HG03378 (cell line): ENCODE results near the gene CTDP1.
"Not testable (repeated sequence)": the region's sequence is repeated elsewhere in the genome, so short reads cannot be mapped to it uniquely, and the experiment has no call there.

Experiments used
- ATAC-seq: cut with Tn5 transposase; IDR thresholded peaks from one replicate; pipeline ENCODE4 v1.9.1; 2021; ENCODE audit warnings: mild to moderate bottlenecking, moderate library complexity; ENCODE audit not compliant: unreplicated experiment

CTDP1 gene

DNA sequence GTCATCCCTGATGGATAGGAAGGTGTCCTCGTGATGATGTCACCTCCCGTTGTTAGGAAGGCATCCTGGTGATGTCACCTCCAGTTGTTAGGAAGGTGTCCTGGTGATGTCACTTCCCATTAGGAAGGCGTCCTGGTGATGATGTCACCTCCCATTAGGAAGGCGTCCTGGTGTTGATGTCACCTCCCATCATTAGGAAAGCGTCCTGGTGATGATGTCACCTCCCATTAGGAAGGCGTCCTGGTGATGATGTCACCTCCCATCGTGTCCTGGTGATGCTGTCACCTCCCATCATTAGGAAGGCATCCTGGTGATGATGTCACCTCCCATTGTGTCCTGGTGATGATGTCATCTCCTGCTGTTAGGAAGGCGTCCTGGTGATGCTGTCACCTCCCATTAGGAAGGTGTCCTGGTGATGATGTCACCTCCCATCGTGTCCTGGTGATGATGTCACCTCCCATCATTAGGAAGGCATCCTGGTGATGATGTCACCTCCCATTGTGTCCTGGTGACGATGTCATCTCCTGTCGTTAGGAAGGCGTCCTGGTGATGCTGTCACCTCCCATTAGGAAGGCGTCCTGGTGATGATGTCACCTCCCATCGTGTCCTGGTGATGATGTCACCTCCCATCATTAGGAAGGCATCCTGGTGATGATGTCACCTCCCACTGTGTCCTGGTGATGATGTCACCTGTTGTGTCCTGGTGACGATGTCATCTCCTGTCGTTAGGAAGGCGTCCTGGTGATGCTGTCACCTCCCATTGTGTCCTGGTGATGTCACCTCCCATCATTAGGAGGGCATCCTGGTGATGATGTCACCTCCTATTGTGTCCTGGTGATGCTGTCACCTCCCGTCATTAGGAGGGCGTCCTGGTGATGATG lies 40.1 kb downstream of the CTDP1 start:
- not testable (repeated sequence) for ATAC-seq

DNA sequence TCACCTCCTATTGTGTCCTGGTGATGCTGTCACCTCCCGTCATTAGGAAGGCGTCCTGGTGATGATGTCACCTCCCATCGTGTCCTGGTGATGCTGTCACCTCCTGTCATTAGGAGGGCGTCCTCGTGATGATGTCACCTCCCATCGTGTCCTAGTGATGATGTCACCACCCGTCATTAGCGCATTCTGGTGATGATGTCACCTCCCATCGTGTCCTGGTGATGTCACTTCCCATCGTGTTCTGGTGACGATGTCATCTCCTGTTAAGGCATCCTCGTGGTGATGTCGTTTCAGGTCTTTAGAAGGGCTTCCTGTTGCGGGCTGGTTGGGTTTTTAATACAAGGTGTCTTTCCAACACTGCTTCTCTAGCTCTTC lies 40.7 kb downstream of the CTDP1 start:
- no peak for ATAC-seq

DNA sequence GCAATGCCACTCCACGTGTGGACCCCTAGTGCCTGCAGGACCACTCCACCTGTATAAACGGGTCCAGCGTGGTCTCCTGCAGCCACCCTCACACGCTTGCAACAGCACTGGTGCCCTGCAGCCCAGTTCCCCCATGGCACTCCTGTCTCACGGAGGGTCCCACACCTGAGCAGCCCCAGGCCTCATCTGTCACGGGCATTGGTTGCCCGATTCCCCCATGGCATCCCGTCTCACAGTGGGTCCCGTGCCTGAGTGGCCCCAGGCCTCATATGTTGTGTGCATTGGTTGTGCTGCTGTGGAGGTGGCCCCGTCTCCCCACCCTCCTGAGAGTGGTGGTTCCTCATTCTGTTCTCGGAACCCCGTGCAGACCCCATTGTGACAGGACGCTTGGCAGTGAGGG lies 43.4 kb downstream of the CTDP1 start:
- no peak for ATAC-seq

DNA sequence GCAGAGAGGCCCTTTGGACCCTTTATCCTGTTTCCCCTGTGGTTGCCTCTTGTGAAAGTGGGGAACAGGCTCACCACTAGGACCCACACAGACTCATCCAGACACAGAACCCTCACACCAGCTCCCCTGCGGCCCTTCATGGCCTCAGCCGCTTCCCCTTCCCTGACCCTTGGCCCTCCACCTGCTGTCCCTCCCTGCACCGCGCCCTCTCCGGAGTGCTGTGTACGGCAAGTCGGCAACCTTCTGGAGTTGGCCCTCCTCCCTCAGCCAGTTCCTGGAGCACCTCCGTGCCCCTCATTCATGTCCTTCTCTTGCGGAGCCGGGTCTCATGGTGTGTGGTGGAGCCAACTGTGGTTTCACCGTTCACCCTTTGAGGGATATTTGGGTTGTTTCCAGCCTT lies 44.0 kb downstream of the CTDP1 start:
- no peak for ATAC-seq

DNA sequence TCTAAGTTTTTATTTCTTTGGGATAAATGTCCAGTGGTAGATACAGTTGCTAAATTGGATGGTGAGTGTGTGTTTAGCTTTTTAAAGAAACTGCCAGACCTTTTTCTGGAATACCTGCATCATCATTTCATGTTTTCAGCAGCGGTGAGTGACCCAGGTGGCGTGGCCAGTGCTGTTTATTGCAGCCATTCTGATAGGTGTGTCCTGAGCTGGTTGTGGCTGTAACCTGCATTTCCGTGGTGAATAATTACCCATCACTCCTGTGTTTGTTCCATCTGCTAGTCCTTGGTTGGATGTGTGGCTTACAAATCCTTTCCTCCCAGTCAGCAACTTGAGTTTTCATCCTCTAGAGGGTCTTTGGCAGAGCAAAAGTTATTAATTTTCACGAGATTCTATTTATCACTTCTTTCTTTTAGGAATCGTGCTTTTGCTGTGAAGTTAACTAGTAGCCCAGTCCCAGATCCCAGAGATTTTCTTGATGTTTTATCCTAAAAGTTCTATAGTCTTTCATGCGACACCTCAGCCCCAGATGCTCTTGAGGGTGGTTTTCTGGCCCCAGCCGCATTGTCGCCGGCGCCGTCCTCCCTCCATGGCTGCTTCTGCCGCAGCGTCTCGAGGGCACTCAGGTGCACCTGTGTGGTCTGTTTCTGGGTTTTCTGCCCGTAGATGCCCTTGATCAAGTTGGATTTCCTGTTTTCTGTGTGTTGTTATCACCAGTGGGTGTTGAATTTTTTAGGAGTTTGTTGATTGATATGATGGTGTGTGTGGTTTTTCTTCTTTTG lies 44.9 kb downstream of the CTDP1 start:
- no peak for ATAC-seq

DNA sequence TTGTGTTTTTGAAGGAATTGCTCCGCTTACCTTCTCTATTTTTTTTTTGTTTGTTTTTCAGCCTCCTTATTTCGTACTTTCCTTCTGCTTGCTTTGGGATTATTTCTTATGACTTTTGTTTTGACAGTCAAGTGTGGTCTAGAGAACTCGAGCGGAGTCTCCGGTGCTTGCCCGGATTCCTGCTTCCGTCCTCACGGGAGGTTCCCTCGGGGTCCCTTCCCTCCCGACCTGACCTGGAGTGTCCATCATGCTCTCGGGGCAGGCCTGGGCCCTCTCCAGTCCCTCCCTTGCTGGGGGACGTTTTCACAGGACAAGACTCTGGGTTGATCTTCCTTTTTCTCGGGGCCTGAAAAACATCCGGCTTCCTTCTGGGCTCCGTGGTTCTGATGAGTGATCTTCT lies 45.9 kb downstream of the CTDP1 start:
- no peak for ATAC-seq

DNA sequence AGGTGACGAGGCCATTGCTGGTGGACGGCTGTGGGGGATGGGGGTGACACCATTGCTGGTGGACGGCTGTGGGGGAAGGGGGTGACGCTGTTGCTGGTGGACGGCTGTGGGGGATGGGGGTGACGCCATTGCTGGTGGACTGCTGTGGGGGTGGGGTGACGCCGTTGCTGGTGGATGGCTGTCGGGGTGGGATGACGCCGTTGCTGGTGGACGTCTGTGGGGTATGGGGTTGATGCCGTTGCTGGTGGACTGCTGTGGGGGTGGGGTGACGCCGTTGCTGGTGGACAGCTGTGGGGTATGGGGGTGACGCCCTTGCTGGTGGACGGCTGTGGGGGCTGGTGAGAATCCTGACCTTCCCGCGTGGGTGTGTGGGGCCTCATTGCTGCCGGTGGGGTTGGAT lies 47.1 kb downstream of the CTDP1 start:
- ATAC-seq, result no peak

DNA sequence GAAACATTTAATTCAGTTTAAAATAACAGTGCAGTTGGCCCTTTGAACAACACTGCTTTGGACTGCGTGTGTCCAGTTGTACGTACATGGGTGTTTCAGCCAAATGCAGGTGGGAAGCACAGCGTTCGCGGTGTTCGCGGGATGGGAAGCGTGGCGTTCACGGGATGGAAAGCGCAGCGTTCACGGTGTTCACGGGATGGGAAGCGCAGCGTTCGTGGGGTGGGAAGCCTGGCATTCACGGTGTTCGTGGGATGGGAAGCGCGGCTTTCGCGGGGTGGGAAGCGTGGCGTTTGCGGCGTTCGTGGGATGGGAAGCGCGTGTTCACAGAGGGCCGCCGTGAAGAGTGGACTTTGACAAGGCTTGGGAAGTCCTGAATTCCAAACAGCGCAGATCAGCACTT lies 47.6 kb downstream of the CTDP1 start:
- ATAC-seq, result no peak

DNA sequence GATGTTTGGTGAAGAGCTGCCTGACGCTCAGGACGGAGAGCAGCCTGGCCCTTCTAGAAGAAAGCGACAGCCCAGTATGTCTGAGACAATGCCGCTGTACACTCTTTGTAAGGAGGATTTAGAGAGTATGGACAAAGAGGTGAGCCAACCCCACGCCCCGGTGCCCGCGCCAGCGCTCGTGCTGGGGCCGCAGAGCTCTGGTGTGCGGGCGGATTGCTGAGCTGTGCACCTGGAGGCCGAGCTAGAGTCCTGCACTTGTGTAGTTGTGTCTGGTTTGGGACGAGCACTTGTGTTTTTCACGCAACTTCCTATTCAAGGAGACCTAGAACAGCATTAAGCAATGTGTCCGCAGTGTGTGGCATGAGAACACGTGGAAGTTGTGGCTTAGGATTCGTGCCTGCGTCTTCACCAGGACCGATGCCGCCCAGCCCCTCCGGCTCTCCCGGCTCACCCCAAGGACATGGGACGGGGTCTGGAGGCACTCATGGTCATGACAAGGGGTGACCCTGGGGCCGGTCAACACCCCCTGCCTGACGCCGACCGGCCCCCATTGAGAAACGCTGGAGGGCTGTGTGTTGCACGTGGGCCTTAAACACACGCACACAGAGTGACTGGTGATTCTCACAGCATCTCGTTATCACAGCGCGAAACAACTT lies 49.5 kb downstream of the CTDP1 start:
- no peak for ATAC-seq

DNA sequence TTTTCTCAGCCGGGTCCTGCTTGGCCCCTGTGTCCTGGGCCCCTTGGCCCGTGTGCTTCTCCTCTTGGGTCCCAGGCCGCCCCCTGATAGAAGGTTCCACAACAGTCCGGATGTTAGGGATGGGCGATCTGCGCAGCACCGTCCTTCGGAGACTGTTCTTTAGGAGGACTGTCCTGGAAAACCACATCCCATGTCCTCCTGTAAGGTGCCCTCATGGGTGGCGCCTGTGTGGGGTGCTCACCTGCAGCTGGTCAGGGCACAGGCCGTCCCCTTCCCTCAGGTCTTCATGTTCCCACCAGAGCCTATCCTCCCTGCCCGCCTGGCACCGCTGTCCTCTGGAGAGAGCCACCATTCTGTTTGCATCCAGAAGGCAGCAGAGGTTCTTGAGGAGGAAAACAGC lies 50.0 kb downstream of the CTDP1 start:
- ATAC-seq, result no peak

DNA sequence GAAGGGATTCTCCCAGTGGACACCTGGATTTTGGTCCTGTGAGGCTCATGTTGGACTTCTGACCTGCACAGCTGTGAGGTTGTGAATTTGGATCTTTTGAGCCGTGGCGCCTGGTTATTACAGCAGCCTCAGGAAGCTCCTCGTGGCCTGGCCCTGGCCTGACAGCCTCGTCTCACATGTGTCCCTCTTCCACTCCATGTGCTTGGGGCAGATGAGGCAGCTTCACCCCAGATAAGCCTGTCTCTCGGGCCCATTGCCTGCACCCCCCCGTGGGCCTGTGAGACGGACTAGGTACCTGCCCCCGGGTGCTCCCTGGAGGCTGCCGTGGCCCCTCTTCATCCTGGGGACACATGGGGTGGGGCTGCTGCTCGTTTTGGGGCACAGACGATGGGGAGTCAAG lies 51.2 kb downstream of the CTDP1 start:
- ATAC-seq, result no peak

DNA sequence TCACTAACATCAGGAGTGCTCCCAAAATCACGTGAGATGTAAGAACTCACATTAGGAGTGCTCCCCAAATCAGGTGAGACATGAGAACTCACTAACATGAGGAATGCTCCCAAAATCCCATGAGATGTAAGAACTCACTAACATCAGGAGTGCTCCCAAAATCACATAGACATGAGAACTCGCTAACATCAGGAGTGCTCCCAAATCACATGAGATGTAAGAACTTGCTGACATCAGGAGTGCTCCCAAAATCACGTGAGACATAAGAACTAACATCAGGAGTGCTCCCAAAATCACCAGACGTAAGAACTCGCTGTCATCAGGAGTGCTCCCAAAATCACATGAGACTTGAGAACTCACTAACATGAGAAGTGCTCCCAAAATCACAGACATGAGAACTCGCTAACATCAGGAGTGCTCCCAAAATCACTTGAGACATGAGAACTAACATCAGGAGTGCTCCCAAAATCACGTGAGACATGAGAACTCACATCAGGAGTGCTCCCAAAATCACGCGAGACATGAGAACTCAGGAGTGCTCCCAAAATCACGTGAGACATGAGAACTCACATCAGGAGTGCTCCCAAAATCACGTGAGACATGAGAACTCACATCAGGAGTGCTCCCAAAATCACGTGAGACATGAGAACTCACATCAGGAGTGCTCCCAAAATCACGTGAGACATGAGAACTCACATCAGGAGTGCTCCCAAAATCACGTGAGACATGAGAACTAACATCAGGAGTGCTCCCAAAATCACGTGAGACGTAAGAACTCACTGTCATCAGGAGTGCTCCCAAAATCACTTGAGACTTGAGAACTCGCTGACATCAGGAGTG lies 52.5 kb downstream of the CTDP1 start:
- ATAC-seq, result not testable (repeated sequence)

DNA sequence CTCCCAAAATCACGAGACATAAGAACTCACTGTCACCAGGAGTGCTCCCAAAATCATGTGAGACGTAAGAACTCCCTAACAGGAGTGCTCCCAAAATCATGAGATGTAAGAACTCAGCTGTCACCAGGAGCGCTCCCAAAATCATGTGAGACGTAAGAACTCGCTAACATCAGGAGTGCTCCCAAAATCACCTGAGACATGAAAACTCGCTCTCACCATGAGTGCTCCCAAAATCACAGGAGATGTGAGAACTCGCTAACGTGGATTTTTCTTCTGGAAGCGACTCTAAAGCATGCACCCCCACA lies 53.1 kb downstream of the CTDP1 start:
- no peak for ATAC-seq

DNA sequence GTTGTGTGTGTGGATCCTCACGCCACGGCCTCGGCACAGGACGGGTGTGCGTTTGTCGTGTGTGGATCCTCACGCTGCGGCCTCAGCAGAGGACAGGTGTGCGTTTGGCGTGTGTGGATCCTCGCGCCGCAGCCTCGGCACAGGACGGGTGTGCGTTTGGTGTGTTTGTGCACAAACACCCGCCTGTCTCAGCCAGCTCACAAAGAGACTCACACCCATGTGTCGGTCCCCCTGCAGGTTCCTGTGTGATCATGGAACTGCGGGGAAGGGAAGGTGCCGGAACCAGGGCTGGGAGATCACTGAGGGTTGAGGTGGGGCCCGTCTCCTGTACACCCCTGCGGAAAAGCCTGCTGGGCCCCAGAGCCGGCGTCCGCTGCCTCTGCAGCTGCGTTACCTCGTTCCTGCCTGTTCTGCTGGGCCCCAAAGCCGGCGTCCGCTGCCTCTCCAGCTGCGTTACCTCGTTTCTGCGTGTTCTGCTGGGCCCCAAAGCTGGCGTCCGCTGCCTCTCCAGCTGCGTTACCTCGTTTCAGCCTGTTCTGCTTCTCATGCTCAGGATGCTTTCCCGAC lies 53.6 kb downstream of the CTDP1 start:
- no peak for ATAC-seq

DNA sequence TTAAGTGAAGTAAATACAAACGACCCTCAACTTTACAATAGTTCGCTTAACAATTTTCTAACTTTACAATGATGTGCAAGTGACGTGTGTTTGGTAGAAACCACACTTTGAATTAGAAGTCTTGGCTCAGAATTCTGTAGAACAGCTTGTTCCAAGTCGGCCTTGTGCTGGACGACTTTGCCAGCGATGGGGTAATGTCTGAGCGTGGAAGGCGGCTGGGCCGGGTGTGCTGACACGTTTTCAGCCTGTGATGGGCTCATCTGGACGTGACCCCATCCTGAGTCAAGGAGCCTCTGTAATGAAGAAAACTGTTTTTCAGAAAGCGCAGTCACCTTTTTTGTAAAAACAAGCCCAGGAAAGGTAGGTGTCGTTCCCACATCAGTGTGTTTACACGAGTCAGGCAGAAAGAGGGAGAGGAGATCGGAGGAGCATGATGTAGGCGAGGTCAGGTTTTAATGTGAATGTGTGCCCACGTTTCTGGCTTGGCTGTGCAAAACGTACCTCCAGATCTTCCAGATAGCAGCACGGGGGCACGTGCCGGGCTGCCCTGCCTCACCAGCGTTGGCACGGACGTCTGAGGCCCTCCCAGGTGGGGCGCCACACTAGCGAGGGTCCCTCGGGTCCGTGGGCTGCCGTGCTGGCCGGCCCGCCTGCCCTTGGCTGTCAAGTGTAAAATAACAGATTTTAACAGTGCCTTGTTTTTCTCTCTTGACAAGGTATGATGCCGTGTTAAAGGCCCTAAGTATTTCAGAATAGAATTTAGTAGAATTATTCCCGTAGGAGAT lies 54.6 kb downstream of the CTDP1 start:
- ATAC-seq, result no peak

DNA sequence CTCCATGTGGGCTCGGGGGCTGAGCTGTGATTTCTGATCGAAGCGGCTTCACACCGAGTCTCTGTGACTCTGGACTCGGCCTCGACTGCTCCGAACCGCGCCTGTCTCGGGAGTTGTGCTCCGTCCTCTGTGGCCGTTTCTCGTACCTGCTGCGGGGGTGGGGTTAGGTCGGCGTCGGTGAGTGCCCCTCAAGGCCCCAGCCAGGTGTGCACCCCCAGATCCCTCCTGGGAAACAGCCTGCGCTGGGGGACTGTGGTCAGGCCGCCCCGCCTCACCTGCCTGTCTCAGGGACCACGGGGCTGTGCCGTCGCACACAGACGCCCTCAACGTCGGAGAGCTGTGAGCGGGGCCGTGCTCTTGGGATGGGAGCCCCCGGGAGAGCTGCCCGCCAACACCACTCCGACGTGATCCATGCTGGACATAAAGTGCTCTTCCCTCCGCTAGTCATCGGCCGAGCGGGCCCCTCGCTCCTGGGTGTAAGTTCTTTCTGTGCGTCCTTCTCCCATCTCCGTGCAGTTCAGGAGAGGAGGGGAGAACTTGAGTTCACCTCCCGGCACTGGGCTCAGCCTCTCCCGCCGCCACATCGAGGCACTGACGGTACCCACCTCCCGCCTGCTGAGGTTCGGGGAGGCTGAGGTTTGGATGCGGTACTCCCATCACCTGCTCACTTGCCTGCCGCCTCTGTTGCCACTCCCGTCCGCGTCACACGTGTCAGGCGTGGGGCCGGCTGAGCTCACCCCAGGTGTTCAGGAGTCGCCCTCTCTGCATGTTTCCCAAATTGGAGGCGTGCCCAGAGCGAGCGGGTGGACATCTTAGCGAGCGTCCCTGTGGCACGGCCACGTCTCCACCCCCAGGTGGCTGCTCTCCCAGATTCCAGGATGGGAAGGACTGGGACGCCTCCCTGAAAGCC lies 55.7 kb downstream of the CTDP1 start:
- no peak for ATAC-seq

DNA sequence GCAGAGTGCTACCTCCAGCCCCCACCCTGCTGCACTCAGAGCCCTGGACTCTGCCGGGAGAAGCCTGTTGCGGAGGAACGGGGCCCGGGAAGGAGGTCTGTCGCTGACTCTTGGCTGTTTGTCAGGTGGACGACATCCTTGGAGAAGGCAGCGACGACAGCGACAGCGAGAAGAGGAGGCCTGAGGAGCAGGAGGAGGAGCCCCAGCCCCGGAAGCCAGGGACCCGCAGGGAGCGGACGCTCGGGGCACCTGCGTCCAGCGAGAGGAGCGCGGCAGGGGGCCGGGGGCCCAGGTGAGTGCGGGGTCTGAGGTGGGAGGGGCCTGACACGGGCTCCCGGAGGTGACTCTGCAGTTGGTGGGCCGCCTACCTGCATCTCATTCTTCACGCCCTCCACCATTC lies 56.6 kb downstream of the CTDP1 start:
- ATAC-seq, result no peak

DNA sequence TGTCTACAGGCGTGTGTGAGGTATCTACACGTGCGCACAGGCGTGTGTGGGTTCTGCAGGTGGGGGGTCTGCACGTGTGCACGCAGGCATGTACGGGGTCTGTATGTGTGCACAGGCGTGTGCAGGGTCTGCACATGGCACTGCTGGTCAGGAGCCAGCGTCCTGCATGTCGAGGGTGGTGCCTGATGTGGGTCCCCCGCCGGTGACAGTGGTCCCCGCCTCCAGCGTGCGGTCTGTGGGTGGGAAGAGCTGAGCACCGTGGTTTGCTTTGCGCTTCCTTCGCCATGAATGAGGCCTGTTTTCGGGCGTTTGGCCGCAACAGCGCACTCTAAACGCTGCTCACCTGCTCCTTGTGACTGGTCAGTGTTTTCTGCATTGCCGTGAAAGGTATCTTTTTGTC lies 57.2 kb downstream of the CTDP1 start:
- ATAC-seq, result no peak

DNA sequence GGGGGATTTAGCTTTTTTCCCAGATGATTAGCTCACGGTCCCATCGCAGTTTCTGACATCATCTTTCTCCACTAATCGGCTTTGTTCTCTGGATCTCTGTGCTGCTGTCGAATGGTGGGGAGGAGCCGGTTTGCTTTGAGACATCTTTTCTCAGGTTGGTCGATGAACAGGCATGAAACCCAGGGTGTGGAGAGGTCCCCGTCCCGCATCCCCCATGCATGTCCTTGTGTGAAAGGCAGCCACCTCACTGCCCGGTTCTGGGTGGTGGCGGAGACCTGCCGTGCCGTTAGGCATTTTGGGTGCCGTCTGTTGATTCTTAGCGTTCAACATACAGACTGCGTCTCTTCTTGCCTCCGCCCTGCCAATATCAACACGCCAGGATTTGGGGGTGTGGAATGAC lies 57.8 kb downstream of the CTDP1 start:
- ATAC-seq, result no peak
